CD8-positive, alpha-beta memory T cell (primary cell): ENCODE results near the gene CHST11. TPM values are rescaled to one million over a fixed set of nuclear protein-coding genes. Genes with fewer than 3 reads are reported as not detected.

Experiments
- CTCF ChIA-PET: fragments of 350-600 bp; sonication (Branson Sonifier 250); formaldehyde crosslinking; loops from one replicate; lab custom pipeline; 2021; ENCODE audit warnings: antibody characterized with exemption; lab: Charles Lee
- POLR2A ChIA-PET: fragments of 350-600 bp; sonication (Branson Sonifier 250); formaldehyde crosslinking; loops from one replicate; lab custom pipeline; 2021; ENCODE audit warnings: antibody characterized with exemption; lab: Charles Lee
- DNase-seq, 5 donors: peaks; one replicate each; pipeline versions ENCODE4 v3.0.0 to v3.0.0-alpha.2; 2020 to 2022; ENCODE audit warnings: mixed read lengths in 1 of 5
- H3K27ac ChIP-seq: one replicate; pipeline ENCODE4 v1.7.0; 2013; ENCODE audit warnings: low read depth, mild to moderate bottlenecking, low read length, moderate library complexity
- H3K27me3 ChIP-seq: 2 replicates; pipeline ENCODE4 v1.7.0; 2013; ENCODE audit warnings: low read length, mild to moderate bottlenecking; ENCODE audit not compliant: insufficient read depth, poor library complexity, severe bottlenecking
- H3K36me3 ChIP-seq: 2 replicates; pipeline ENCODE4 v1.7.0; 2013; ENCODE audit warnings: mild to moderate bottlenecking, low read length, moderate library complexity; ENCODE audit not compliant: insufficient read depth
- H3K4me1 ChIP-seq: 2 replicates; pipeline ENCODE4 v1.7.0; 2013; ENCODE audit warnings: mild to moderate bottlenecking, low read length, moderate library complexity; ENCODE audit not compliant: insufficient read depth
- H3K4me3 ChIP-seq: 2 replicates; pipeline ENCODE4 v1.7.0; 2013; ENCODE audit warnings: mild to moderate bottlenecking, low read length
- H3K9me3 ChIP-seq: 2 replicates; pipeline ENCODE4 v1.7.0; 2013; ENCODE audit warnings: mild to moderate bottlenecking, low read length
- H3K27ac Mint-ChIP-seq, 8 donors: one replicate each; pipeline ENCODE4 v1.8.0; 2020 to 2021; ENCODE audit warnings: mixed read lengths in 8 of 8, mild to moderate bottlenecking in 6 of 8, inconsistent platforms in 3 of 8, moderate library complexity in 3 of 8
- H3K27me3 Mint-ChIP-seq, 2 donors: one replicate each; pipeline ENCODE4 v1.8.0; 2020 to 2021; ENCODE audit warnings: mixed read lengths in 2 of 2, mild to moderate bottlenecking in 1 of 2, moderate library complexity in 1 of 2
- H3K36me3 Mint-ChIP-seq, 3 donors: one replicate each; pipeline ENCODE4 v1.8.0; 2020 to 2021; ENCODE audit warnings: mixed read lengths in 3 of 3, inconsistent platforms in 1 of 3, mild to moderate bottlenecking in 1 of 3
- H3K4me1 Mint-ChIP-seq, 3 donors: one replicate each; pipeline ENCODE4 v1.8.0; 2020 to 2021; ENCODE audit warnings: mixed read lengths in 3 of 3, inconsistent platforms in 1 of 3, mild to moderate bottlenecking in 1 of 3
- H3K4me3 Mint-ChIP-seq, 7 donors: one replicate each; pipeline ENCODE4 v1.8.0; 2020 to 2021; ENCODE audit warnings: mixed read lengths in 7 of 7, mild to moderate bottlenecking in 6 of 7, moderate library complexity in 4 of 7, inconsistent platforms in 2 of 7
- H3K9me3 Mint-ChIP-seq, 5 donors: one replicate each; pipeline ENCODE4 v1.8.0; 2020 to 2022; ENCODE audit warnings: mixed read lengths in 5 of 5, mild to moderate bottlenecking in 3 of 5, moderate library complexity in 2 of 5, inconsistent platforms in 1 of 5
- polyA plus RNA-seq: library from polyadenylated mRNA; unstranded; fragments of 300-500 nt; fragmentation: Illumina TruSeq; gene quantifications from one replicate; pipeline ENCODE4 v1.2.3, GENCODE V29; 2021
- total RNA-seq, 2 experiments: library from RNA; stranded (reverse); gene quantifications; one replicate each; pipeline ENCODE4 v1.2.3, GENCODE V29; 2021

CHST11 gene
- total and polyA plus RNA-seq, 3 experiments from 2014 or later, result 47.8 to 76.8 (median 51.5) TPM

DNA sequence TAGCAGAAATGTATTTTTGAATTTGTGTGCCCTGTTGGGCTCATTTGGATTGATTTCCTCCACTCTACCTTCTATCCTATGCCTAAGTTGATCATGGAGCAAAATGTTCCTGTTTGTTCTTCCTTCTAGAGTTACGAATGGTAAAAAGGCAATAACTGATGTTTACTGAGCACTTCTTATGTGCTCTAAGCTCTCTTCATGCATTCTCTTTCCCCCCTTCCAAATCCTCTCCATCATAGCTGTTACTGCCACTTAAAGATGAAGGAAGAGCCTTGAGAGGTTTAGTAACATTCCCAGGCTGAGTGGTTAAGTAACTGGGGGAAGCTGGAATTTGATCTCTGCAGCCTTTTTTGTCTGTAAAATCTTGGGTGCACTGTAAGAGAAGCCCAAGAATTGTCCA lies 60.1 kb downstream of the CHST11 start:
- Mint-ChIP-seq H3K4me3 (no peak overlapping the region), H3K4me1 (peaks cover 86 to 94% (median 93%) of the 10 kb centered on the region in 3 donors), H3K27ac (peak overlapping the region in 7 of 8 donors; percentile 39 to 93 (median 80)), H3K9me3 (no peaks in the 10 kb centered on the region), H3K36me3 (peaks cover 0 to 6% (median 2%) of the 10 kb centered on the region in 3 donors), H3K27me3 (no peaks in the 10 kb centered on the region)
- Histone ChIP-seq H3K9me3 (no peaks in the 10 kb centered on the region), H3K27ac (no peak overlapping the region), H3K27me3 (no peaks in the 10 kb centered on the region), H3K4me3 (no peak overlapping the region), H3K36me3 (no peaks in the 10 kb centered on the region), H3K4me1 (peaks cover 27% of the 10 kb centered on the region)
- ChIA-PET POLR2A (no interaction called here), CTCF (interaction anchor here (1.3 to 3.8 kb wide), 4 partner anchors 17 to 135 kb away, joined by 3 to 14 read pairs (median 3); no protein-coding TSS in a partner anchor)
- DNase-seq, result no peak

DNA sequence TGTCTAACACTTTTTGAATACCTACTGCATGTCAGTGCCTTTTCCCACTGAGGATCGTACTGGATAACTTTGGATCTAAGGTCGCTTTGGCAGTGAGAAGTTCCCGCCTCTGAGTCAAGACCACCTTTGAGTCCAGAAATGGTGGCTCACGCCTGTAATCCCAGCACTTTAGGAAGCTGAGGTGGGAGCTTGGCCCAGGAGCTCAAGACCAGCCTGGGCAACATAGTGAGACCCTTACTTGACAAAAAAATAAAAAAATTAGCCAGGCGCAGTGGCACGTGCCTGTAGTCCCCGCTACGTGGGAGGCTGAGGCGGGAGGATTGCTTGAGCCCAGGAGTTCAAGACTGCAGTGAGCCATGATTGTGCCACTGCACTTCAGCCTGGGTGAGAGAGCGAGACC lies 61.1 kb downstream of the CHST11 start:
- H3K9me3 ChIP-seq, result no peaks in the 10 kb centered on the region
- no peaks in the 10 kb centered on the region for H3K27me3 ChIP-seq
- ChIA-PET CTCF (interaction anchor here (1.0 to 3.8 kb wide), 4 partner anchors 18 to 136 kb away, joined by 3 to 14 read pairs (median 3); no protein-coding TSS in a partner anchor), POLR2A (no interaction called here)
- H3K4me1 ChIP-seq, result peaks cover 36% of the 10 kb centered on the region
- no peak overlapping the region for H3K4me3 ChIP-seq
- peaks cover 0 to 5% (median 2%) of the 10 kb centered on the region in 3 donors for H3K36me3 Mint-ChIP-seq
- H3K9me3 Mint-ChIP-seq, result no peaks in the 10 kb centered on the region
- no peak for DNase-seq
- H3K4me1 Mint-ChIP-seq, result peaks cover 88 to 98% (median 97%) of the 10 kb centered on the region in 3 donors
- H3K27ac Mint-ChIP-seq, result peak overlapping the region; percentile 25 to 96 (median 84)
- no peaks in the 10 kb centered on the region for H3K27me3 Mint-ChIP-seq
- H3K36me3 ChIP-seq, result no peaks in the 10 kb centered on the region
- no peak overlapping the region for H3K27ac ChIP-seq
- H3K4me3 Mint-ChIP-seq, result peak overlapping the region in 1 of 7 donors; percentile 15

DNA sequence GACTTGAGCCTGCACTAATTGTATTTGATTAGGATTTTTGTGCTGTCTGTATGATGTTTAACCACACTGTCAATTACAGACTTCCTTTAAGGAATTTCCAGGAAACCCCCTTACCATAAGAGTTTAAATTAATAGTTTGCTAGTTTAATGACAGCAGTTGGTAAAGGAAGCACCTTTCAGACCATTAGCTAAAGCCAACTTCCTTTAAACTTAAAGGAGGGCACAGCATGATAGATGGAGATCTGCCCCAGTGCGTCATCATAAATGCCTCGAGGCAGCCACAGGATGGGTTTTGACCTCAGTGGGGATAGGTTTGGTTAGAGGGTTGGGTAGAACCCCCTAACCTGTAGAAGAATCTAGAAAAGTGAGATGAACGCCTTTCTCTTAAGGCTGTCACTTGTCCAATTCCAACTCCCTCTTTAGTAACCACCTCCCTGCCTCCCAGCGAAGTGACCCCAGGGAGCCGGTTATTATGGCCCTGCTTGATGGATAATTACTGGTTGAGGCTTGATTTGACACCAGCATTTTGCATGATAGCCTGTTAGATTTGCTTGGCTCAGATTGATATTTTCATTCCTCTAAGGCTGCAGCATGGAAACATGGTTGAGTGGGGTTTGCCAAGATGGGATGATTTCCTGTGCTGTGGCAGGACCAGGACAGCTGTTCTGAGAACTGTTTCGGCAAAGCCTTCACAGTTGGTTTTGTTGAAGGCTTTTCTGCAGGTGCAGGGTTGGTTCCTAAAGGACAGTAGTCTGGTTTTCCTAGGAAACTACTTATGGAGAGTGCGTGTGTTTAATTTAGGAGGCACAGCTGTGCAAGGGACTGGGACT lies 62.7 kb downstream of the CHST11 start:
- H3K4me3 Mint-ChIP-seq, result peak overlapping the region in 6 of 7 donors; percentile 41 to 85 (median 70)
- POLR2A ChIA-PET, result interaction anchor here (0.5 to 1.0 kb wide), 2 partner anchors 51 to 252 kb away, joined by 3 read pairs; no protein-coding TSS in a partner anchor
- peak overlapping the region; percentile 80 to 97 (median 96) for H3K27ac Mint-ChIP-seq
- H3K9me3 ChIP-seq, result no peaks in the 10 kb centered on the region
- H3K27ac ChIP-seq, result no peak overlapping the region
- H3K4me1 Mint-ChIP-seq, result peaks cover 95 to 100% (median 100%) of the 10 kb centered on the region in 3 donors
- CTCF ChIA-PET, result interaction anchor here (1.4 kb wide), 2 partner anchors 9 to 62 kb away, joined by 3 to 6 read pairs; partner anchors contain the start of gene CHST11
- H3K36me3 ChIP-seq, result no peaks in the 10 kb centered on the region
- no peak overlapping the region for H3K4me3 ChIP-seq
- no peaks in the 10 kb centered on the region for H3K27me3 ChIP-seq
- H3K36me3 Mint-ChIP-seq, result peaks cover 0 to 2% (median 0%) of the 10 kb centered on the region in 3 donors
- DNase-seq, result peak; percentile 46 to 82 (median 59)
- peaks cover 50% of the 10 kb centered on the region for H3K4me1 ChIP-seq
- H3K9me3 Mint-ChIP-seq, result no peaks in the 10 kb centered on the region
- no peaks in the 10 kb centered on the region for H3K27me3 Mint-ChIP-seq

DNA sequence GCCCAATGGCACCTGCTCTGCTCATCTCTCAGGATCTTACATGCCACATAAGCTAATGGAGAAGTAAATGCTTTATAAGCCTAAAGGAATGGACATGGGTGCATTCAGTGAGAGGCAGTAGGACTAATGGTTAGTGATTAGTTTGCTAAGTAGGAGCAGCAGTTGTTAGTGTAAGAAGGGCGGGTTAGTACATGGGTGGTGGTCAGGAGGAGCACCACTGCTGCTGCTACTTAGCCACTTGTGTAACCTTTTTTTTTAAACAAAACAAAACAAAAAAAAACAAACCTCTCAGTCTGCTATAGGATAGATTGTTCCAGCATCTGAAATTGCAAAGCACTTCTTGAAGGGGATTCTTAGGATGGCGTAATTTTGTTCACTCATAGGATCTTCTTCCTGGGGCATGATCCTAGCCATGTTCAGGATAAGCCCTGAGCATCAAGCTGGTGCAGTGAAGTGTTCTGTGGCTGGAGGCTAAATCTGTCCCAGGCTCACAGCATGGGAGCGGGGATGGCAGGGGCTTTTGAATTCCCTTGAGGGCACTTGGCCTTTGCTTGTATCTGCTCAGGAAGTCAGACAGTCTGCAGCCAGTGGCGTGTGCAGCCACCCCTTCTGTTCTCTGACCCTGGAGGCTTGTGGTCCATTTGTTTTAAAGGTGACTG lies 63.6 kb downstream of the CHST11 start:
- Histone ChIP-seq H3K36me3 (no peaks in the 10 kb centered on the region), H3K27me3 (no peaks in the 10 kb centered on the region), H3K4me3 (no peak overlapping the region), H3K9me3 (no peaks in the 10 kb centered on the region), H3K4me1 (peaks cover 50% of the 10 kb centered on the region), H3K27ac (no peak overlapping the region)
- H3K27ac Mint-ChIP-seq, result peak overlapping the region; percentile 80 to 96 (median 86)
- H3K36me3 Mint-ChIP-seq, result peaks cover 0 to 2% (median 0%) of the 10 kb centered on the region in 3 donors
- H3K4me1 Mint-ChIP-seq, result peaks cover 92 to 100% (median 100%) of the 10 kb centered on the region in 3 donors
- DNase-seq, result no peak
- no peaks in the 10 kb centered on the region for H3K27me3 Mint-ChIP-seq
- ChIA-PET CTCF (interaction anchor here (1.4 kb wide), 1 partner anchor 8 kb away, joined by 3 read pairs; no protein-coding TSS in a partner anchor), POLR2A (no interaction called here)
- no peaks in the 10 kb centered on the region for H3K9me3 Mint-ChIP-seq
- H3K4me3 Mint-ChIP-seq, result peak overlapping the region in 1 of 7 donors; percentile 24

DNA sequence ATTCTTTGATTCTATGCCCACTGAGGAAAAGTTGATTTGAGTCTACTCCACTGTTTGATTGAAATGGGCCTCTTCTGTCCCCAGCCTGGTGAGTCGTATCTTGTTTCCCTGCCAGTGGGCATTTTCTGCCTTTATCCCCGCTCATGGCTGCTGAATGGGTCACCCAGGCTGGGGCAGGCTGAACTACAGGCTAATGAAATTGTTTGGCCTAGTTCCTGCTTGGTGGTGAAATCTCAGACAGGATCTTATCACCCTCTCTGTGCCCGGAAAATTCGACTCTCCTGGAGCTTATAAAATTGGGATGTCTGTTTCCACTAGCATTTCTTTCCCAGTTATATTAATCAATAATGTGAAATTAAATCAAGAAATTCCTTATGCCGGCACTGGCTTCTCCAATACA lies 65.0 kb downstream of the CHST11 start:
- no peaks in the 10 kb centered on the region for H3K9me3 Mint-ChIP-seq
- Histone ChIP-seq H3K4me3 (no peak overlapping the region), H3K36me3 (no peaks in the 10 kb centered on the region), H3K27me3 (no peaks in the 10 kb centered on the region), H3K27ac (no peak overlapping the region), H3K9me3 (no peaks in the 10 kb centered on the region), H3K4me1 (peaks cover 50% of the 10 kb centered on the region)
- no peaks in the 10 kb centered on the region for H3K27me3 Mint-ChIP-seq
- POLR2A ChIA-PET, result no interaction called here
- H3K4me1 Mint-ChIP-seq, result peaks cover 90 to 100% (median 100%) of the 10 kb centered on the region in 3 donors
- CTCF ChIA-PET, result no interaction called here
- no peak for DNase-seq
- peaks cover 0 to 2% (median 0%) of the 10 kb centered on the region in 3 donors for H3K36me3 Mint-ChIP-seq
- H3K27ac Mint-ChIP-seq, result peak overlapping the region in 6 of 8 donors; percentile 3 to 96 (median 58)
- peak overlapping the region in 1 of 7 donors; percentile 8 for H3K4me3 Mint-ChIP-seq

DNA sequence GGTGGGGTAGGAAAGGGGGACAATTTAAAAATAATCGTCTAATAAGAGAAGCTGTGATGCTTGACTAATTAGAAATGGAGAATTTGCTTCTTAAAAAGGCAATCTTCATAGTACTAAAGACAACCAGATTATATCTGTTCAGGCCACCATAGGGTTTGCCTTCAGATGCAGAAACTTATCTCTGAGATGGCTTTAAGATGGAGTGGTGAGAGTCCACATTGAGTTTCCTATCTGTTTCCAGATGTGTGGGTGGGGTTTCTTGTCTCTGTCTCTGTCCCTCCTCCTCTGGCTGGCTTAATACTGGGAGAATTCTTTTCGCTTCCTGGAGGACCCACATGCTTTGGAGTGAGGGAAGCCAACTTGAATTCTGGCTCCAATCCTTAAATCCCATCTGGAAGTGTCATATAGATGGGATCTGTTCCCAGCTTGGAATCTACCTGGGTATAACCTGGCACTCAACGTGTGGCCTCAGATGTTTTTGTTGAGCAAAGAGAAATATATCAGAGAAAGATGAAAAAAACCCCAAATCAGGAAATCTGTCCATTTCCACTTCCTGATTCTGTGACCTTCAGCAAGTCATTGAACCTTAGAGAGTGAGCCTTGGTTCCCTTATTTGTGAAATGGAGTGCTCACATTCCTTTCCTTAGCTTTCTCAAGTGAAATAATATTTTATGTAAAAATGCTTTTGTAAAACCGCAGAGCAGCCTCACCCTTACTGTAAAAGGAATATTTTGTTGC lies 66.4 kb downstream of the CHST11 start:
- peaks cover 1 to 6% (median 5%) of the 10 kb centered on the region in 3 donors for H3K36me3 Mint-ChIP-seq
- H3K36me3 ChIP-seq, result no peaks in the 10 kb centered on the region
- H3K4me3 Mint-ChIP-seq, result peak overlapping the region in 5 of 7 donors; percentile 20 to 56 (median 42)
- H3K9me3 ChIP-seq, result no peaks in the 10 kb centered on the region
- peak overlapping the region; percentile 6 to 80 (median 64) for H3K27ac Mint-ChIP-seq
- ChIA-PET CTCF (interaction anchor here (1.7 kb wide), 1 partner anchor 66 kb away, joined by 5 read pairs; the partner anchor contains the start of gene CHST11), POLR2A (no interaction called here)
- no peaks in the 10 kb centered on the region for H3K27me3 Mint-ChIP-seq
- H3K9me3 Mint-ChIP-seq, result no peaks in the 10 kb centered on the region
- H3K27ac ChIP-seq, result peak overlapping the region; percentile 10
- H3K4me3 ChIP-seq, result no peak overlapping the region
- H3K4me1 Mint-ChIP-seq, result peaks cover 87 to 100% (median 97%) of the 10 kb centered on the region in 3 donors
- DNase-seq, result no peak
- no peaks in the 10 kb centered on the region for H3K27me3 ChIP-seq
- H3K4me1 ChIP-seq, result peaks cover 50% of the 10 kb centered on the region

DNA sequence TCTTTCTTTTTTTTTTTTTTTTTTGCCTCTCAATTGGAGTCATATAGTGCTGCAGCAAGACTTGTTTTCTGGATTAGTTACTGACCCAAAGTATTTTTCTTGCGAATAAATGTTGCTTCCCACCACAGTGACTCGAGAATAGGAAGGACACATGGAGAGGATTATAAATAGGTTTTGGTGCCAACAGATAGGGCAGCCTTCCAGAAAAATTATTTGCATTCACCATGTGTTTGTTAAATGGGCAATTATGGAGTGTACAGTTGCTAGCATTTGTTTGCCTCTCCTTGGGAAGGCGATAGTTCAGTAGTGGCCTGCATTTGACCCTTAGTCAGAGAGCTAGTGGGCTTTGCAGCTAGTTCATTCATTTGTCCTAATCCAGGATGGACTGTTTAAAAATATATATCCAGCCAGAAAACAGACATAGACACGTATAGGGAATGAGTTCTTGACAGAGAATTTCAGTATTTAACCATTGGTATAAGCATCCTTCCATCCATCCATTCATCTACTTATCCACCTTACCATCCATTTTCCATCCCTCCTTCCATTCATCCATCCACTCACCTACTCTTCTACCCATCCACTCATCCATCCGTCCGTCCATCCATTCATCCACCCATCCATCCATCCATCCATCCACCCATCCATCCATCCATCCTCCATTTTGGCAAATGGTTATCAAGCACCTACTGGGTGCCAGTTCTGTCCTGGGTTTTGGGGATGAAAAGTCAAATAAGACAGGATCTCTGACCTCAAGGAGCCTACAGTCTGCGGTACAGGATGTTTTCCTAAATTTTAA lies 67.5 kb downstream of the CHST11 start:
- no peaks in the 10 kb centered on the region for H3K9me3 ChIP-seq
- no peaks in the 10 kb centered on the region for H3K27me3 ChIP-seq
- H3K36me3 ChIP-seq, result no peaks in the 10 kb centered on the region
- H3K27ac ChIP-seq, result no peak overlapping the region
- Mint-ChIP-seq H3K27me3 (no peaks in the 10 kb centered on the region), H3K36me3 (peaks cover 5 to 7% (median 5%) of the 10 kb centered on the region in 3 donors), H3K27ac (peak overlapping the region in 5 of 8 donors; percentile 11 to 80 (median 30)), H3K4me3 (peak overlapping the region in 4 of 7 donors; percentile 26 to 42 (median 32)), H3K4me1 (peaks cover 87 to 100% (median 97%) of the 10 kb centered on the region in 3 donors), H3K9me3 (no peaks in the 10 kb centered on the region)
- ChIA-PET POLR2A (no interaction called here), CTCF (interaction anchor here (1.7 kb wide), 1 partner anchor 67 kb away, joined by 5 read pairs; the partner anchor contains the start of gene CHST11)
- no peak for DNase-seq
- H3K4me1 ChIP-seq, result peaks cover 44% of the 10 kb centered on the region
- H3K4me3 ChIP-seq, result no peak overlapping the region
